Measurements from ENCODE around the gene GAK. TPM values are rescaled to one million over a fixed set of nuclear protein-coding genes. Genes with fewer than 3 reads are reported as not detected.
A peak's percentile ranks its signal among the peaks of the same experiment; 100 is the strongest.
"Not testable (repeated sequence)": the region's sequence is repeated elsewhere in the genome, so short reads cannot be mapped to it uniquely, and the experiment has no call there.

The GAK gene
- total RNA-seq, 1 donor from 2014 or later, result 123 TPM

- Mint-ChIP-seq H3K36me3 (ENCODE audit: unreplicated experiment) (no peaks in the 10 kb centered on the region), H3K4me1 (ENCODE audit: low read depth, unreplicated experiment) (no peaks in the 10 kb centered on the region), H3K27me3 (ENCODE audit: unreplicated experiment) (peaks cover 6% of the 10 kb centered on the region), H3K27ac (ENCODE audit: unreplicated experiment) (no peak overlapping the region), H3K4me3 (ENCODE audit: unreplicated experiment) (no peak overlapping the region), H3K9me3 (ENCODE audit: unreplicated experiment) (peaks cover 2% of the 10 kb centered on the region)
- TF ChIP-seq CTCF (IDR thresholded peaks at IDR 0.05; ENCODE audit: partially characterized antibody, unreplicated experiment), result no peak
- DNase-seq, result no peak
Observed at GRCh38 chr4:945274-946102, 13.4 kb upstream of the GAK start.

- H3K9me3 Mint-ChIP-seq (ENCODE audit: unreplicated experiment); DNase-seq; H3K27ac Mint-ChIP-seq (ENCODE audit: unreplicated experiment); H3K36me3 Mint-ChIP-seq (ENCODE audit: unreplicated experiment); H3K4me3 Mint-ChIP-seq (ENCODE audit: unreplicated experiment); H3K4me1 Mint-ChIP-seq (ENCODE audit: low read depth, unreplicated experiment); H3K27me3 Mint-ChIP-seq (ENCODE audit: unreplicated experiment): not testable (repeated sequence)
Observed at GRCh38 chr4:939508-939907, 7.4 kb upstream of the GAK start.

DNA sequence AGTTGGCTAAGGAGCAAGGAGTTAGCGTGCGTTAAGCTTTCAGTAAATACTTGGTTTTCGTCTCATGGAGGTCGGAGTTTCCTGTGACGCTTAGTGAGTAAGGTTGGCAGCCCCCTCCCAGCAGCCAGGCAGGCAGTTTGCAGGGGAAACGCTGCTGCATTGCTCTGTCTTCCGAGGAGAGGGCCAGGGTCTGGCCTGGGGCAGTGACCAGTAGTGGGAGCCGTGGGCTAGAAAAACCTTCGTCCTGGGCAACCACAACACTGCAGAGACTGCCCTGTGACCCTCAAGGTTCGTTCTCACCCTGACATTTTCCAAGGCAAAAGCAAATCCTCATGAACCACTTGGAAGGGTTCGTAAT is 576 bp upstream of the GAK start:
- H3K27me3 Mint-ChIP-seq (ENCODE audit: unreplicated experiment), result peaks cover 12% of the 10 kb centered on the region
- H3K27ac Mint-ChIP-seq (ENCODE audit: unreplicated experiment), result peak overlapping the region; percentile 83
- peaks cover 17% of the 10 kb centered on the region for H3K4me1 Mint-ChIP-seq (ENCODE audit: low read depth, unreplicated experiment)
- H3K4me3 Mint-ChIP-seq (ENCODE audit: unreplicated experiment), result peak overlapping the region; percentile 97
- TF ChIP-seq CTCF (IDR thresholded peaks at IDR 0.05; ENCODE audit: partially characterized antibody, unreplicated experiment), result no peak
- H3K36me3 Mint-ChIP-seq (ENCODE audit: unreplicated experiment), result no peaks in the 10 kb centered on the region
- peaks cover 8% of the 10 kb centered on the region for H3K9me3 Mint-ChIP-seq (ENCODE audit: unreplicated experiment)
- DNase-seq, result peak; percentile 49

DNA sequence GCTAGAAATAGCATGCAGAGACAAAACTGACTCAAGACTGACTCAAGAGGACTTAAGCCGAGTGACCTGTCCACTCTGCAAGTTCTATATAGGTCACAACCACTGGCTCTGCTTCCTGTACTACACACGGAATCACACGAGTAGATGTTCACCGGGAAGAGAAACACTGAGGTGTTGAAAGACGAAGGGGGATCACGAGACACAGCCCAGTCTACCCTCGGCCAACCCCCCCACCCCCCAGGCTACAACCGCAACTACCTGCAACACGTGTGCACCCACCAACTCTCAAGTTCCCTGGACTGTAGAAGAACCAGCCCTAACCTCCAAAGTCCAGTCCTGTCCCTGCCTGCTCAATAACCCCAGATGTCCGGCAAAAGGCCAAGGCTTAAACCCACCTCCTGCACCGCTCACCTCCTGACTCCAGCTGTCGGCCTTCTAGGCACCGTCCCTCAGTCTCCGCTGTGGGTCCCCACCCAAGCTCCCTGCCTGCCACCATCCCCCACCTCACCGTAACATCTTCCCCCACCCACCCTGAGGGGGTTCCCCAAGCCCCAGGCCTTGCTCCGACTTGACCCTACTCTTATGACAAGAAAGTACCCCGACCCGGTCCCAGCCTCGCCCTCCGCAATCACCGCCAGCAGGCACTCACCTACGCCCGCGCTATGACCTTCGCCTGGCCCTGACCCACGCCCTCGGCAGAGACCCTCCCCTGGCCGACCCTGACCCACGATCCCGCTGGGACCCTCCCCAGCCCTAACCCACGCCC is 739 bp downstream of the GAK start:
- Mint-ChIP-seq H3K27me3 (ENCODE audit: unreplicated experiment) (peaks cover 12% of the 10 kb centered on the region), H3K27ac (ENCODE audit: unreplicated experiment) (peak overlapping the region; percentile 93), H3K9me3 (ENCODE audit: unreplicated experiment) (peaks cover 8% of the 10 kb centered on the region), H3K4me1 (ENCODE audit: low read depth, unreplicated experiment) (peaks cover 18% of the 10 kb centered on the region), H3K36me3 (ENCODE audit: unreplicated experiment) (no peaks in the 10 kb centered on the region), H3K4me3 (ENCODE audit: unreplicated experiment) (peak overlapping the region; percentile 83)
- no peak for DNase-seq
- no peak for TF ChIP-seq CTCF (IDR thresholded peaks at IDR 0.05; ENCODE audit: partially characterized antibody, unreplicated experiment)

DNA sequence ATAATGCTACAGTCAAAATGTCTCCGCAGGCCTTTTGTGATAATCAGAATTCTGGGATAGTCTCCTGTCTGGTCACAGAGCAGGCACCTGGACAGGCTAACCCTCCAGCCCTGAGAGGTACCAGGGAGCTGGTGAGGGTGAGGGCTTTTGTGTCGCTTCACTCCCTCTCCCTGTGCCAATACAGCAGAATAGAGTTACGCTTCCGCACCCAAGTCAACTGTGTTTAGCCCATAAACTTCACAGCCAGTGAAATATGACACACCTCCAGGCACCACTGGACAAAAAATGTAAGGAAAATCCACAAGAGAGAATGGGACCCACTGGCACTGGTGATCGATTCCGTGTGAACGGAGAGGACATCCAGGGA is 1.3 kb downstream of the GAK start:
- Mint-ChIP-seq H3K27me3 (ENCODE audit: unreplicated experiment) (peaks cover 14% of the 10 kb centered on the region), H3K36me3 (ENCODE audit: unreplicated experiment) (no peaks in the 10 kb centered on the region), H3K4me1 (ENCODE audit: low read depth, unreplicated experiment) (peaks cover 23% of the 10 kb centered on the region), H3K27ac (ENCODE audit: unreplicated experiment) (peak overlapping the region; percentile 93), H3K9me3 (ENCODE audit: unreplicated experiment) (peaks cover 8% of the 10 kb centered on the region), H3K4me3 (ENCODE audit: unreplicated experiment) (peak overlapping the region; percentile 83)
- no peak for TF ChIP-seq CTCF (IDR thresholded peaks at IDR 0.05; ENCODE audit: partially characterized antibody, unreplicated experiment)
- no peak for DNase-seq

Measured in glutamatergic neuron (in vitro differentiated cells).